GM19452 (cell line): ENCODE data around the gene STX18.
"Not testable (repeated sequence)": the region's sequence is repeated elsewhere in the genome, so short reads cannot be mapped to it uniquely, and the experiment has no call there.

ENCODE experiments used
- ATAC-seq: cut with Tn5 transposase; IDR thresholded peaks from one replicate; pipeline ENCODE4 v1.9.1; 2021; ENCODE audit not compliant: unreplicated experiment

The STX18 gene

GRCh38 chr4:4555916-4556315 lies 14.1 kb upstream of the STX18 start:
- no peak for ATAC-seq

GRCh38 chr4:4554234-4554633 lies 12.4 kb upstream of the STX18 start:
- ATAC-seq, result no peak

- ATAC-seq, result not testable (repeated sequence)
These were observed 10.2 kb upstream of the STX18 start for GRCh38 chr4:4552042-4552441.

GRCh38 chr4:4550161-4550560 lies 8.3 kb upstream of the STX18 start:
- ATAC-seq, result not testable (repeated sequence)

- ATAC-seq, result no peak
These were observed 7.7 kb upstream of the STX18 start for GRCh38 chr4:4549534-4549933.

GRCh38 chr4:4542774-4543485 lies 1.1 kb upstream of the STX18 start:
- no peak for ATAC-seq

GRCh38 chr4:4541040-4541631 lies 712 bp downstream of the STX18 start:
- peak; percentile 53 for ATAC-seq

- ATAC-seq, result no peak
These were observed 2.4 kb downstream of the STX18 start for GRCh38 chr4:4539481-4539880.

GRCh38 chr4:4535590-4535989 lies 6.3 kb downstream of the STX18 start:
- ATAC-seq, result no peak

- no peak for ATAC-seq
These were observed 7.2 kb downstream of the STX18 start for GRCh38 chr4:4534515-4535145.

- ATAC-seq, result no peak
These were observed 8.2 kb downstream of the STX18 start for GRCh38 chr4:4533461-4534169.

- no peak for ATAC-seq
These were observed 9.3 kb downstream of the STX18 start for GRCh38 chr4:4532371-4533154.

GRCh38 chr4:4529392-4529791 lies 12.5 kb downstream of the STX18 start:
- ATAC-seq, result no peak

- ATAC-seq, result no peak
These were observed 15.4 kb downstream of the STX18 start for GRCh38 chr4:4526401-4526800.

GRCh38 chr4:4524364-4524763 lies 17.5 kb downstream of the STX18 start:
- ATAC-seq, result peak; percentile 98

- no peak for ATAC-seq
These were observed 20.1 kb downstream of the STX18 start for GRCh38 chr4:4521731-4522130.

- ATAC-seq, result no peak
These were observed 20.7 kb downstream of the STX18 start for GRCh38 chr4:4521136-4521535.

GRCh38 chr4:4519297-4519894 lies 22.5 kb downstream of the STX18 start:
- no peak for ATAC-seq

- ATAC-seq, result no peak
These were observed 23.1 kb downstream of the STX18 start for GRCh38 chr4:4518747-4519146.

GRCh38 chr4:4514786-4515185 lies 27.1 kb downstream of the STX18 start:
- no peak for ATAC-seq

GRCh38 chr4:4512282-4512681 lies 29.6 kb downstream of the STX18 start:
- ATAC-seq, result no peak
